GM06990 (cell line): Measurements from ENCODE around the gene MYO16.

Source experiments
- DNase-seq: peaks from one replicate; pipeline ENCODE4 v3.0.0-alpha.2; 2011; ENCODE audit not compliant: insufficient read length; ENCODE audit errors: extremely low read depth
- H3K27me3 ChIP-seq: replicated peaks from 2 replicates; pipeline ENCODE4 v1.6.0; 2011; ENCODE audit warnings: low read length; ENCODE audit not compliant: control insufficient read depth, insufficient read depth
- H3K36me3 ChIP-seq: 2 replicates; pipeline ENCODE4 v1.5.1; 2011; ENCODE audit warnings: low read length; ENCODE audit not compliant: control insufficient read depth, insufficient read depth
- H3K4me3 ChIP-seq: replicated peaks from 2 replicates; pipeline ENCODE4 v1.5.1; 2011; ENCODE audit warnings: low read depth, mild to moderate bottlenecking, control low read depth, low read length
- CTCF ChIP-seq: IDR thresholded peaks from 2 replicates; pipeline ENCODE4 v1.5.1; 2011; ENCODE audit warnings: low read length, control low read depth, mild to moderate bottlenecking, inconsistent platforms; ENCODE audit not compliant: insufficient read depth, poor library complexity, severe bottlenecking

MYO16 gene

GRCh38 chr13:108955741-108956140 is 326.3 kb downstream of the MYO16 start:
- Histone ChIP-seq H3K27me3 (no peaks in the 10 kb centered on the region; the same call in 1 of the 2 replicates), H3K4me3 (no peak overlapping the region), H3K36me3 (no peaks in the 10 kb centered on the region)
- DNase-seq: no peak
- no peak for TF ChIP-seq CTCF

GRCh38 chr13:108957369-108958012 is 328.1 kb downstream of the MYO16 start:
- no peak overlapping the region for H3K4me3 ChIP-seq
- no peak for TF ChIP-seq CTCF
- DNase-seq: no peak

GRCh38 chr13:108958013-108958376 is 328.6 kb downstream of the MYO16 start:
- TF ChIP-seq CTCF: no peak
- no peak overlapping the region for H3K4me3 ChIP-seq
- DNase-seq: no peak
- H3K36me3 ChIP-seq: no peaks in the 10 kb centered on the region
- H3K27me3 ChIP-seq: no peaks in the 10 kb centered on the region; the same call in 1 of the 2 replicates

More at GRCh38 chr13:108957369-108958012, 328.1 kb downstream of the MYO16 start:
- H3K27me3 ChIP-seq: no peaks in the 10 kb centered on the region; the same call in 1 of the 2 replicates
- H3K36me3 ChIP-seq: no peaks in the 10 kb centered on the region

- no peak for TF ChIP-seq CTCF
- no peak for DNase-seq
- no peak overlapping the region for H3K4me3 ChIP-seq
- no peaks in the 10 kb centered on the region for H3K36me3 ChIP-seq
- H3K27me3 ChIP-seq: no peaks in the 10 kb centered on the region; the same call in 1 of the 2 replicates
Observed at GRCh38 chr13:108959234-108959633, 329.8 kb downstream of the MYO16 start.

- TF ChIP-seq CTCF: no peak
- Histone ChIP-seq H3K27me3 (no peaks in the 10 kb centered on the region; the same call in 1 of the 2 replicates), H3K36me3 (no peaks in the 10 kb centered on the region), H3K4me3 (no peak overlapping the region)
- no peak for DNase-seq
Observed at GRCh38 chr13:108960006-108960405, 330.6 kb downstream of the MYO16 start.
